A673 (cell line): ENCODE data around the gene HPRT1.

ENCODE experiments used
- CTCF ChIP-seq: fragments of 300-800, 200-600 bp; sonication (generic); conservative IDR thresholded peaks from 2 replicates; pipeline ENCODE4 v1.5.1; 2017; ENCODE audit warnings: low read depth, mild to moderate bottlenecking, antibody characterized with exemption, low read length, moderate library complexity, mixed read lengths
- EZH2 ChIP-seq: fragments of 200-600 bp; sonication (generic); IDR thresholded peaks from 2 replicates; pipeline ENCODE4 v1.6.1; 2017; ENCODE audit warnings: borderline replicate concordance, low read depth, mild to moderate bottlenecking, mixed read lengths, antibody characterized with exemption, low read length; ENCODE audit not compliant: poor library complexity, severe bottlenecking

- TF ChIP-seq CTCF (no peak), EZH2 (no peak)
Observed at GRCh38 chrX:134546187-134546586, 86.2 kb downstream of the HPRT1 start.
